GM19455 (cell line): Measurements from ENCODE around the gene EXOSC2.
"Not testable (repeated sequence)": the region's sequence is repeated elsewhere in the genome, so short reads cannot be mapped to it uniquely, and the experiment has no call there.

ENCODE experiments used
- ATAC-seq: cut with Tn5 transposase; IDR thresholded peaks from one replicate; pipeline ENCODE4 v1.9.1; 2021; ENCODE audit not compliant: unreplicated experiment

Gene EXOSC2

DNA sequence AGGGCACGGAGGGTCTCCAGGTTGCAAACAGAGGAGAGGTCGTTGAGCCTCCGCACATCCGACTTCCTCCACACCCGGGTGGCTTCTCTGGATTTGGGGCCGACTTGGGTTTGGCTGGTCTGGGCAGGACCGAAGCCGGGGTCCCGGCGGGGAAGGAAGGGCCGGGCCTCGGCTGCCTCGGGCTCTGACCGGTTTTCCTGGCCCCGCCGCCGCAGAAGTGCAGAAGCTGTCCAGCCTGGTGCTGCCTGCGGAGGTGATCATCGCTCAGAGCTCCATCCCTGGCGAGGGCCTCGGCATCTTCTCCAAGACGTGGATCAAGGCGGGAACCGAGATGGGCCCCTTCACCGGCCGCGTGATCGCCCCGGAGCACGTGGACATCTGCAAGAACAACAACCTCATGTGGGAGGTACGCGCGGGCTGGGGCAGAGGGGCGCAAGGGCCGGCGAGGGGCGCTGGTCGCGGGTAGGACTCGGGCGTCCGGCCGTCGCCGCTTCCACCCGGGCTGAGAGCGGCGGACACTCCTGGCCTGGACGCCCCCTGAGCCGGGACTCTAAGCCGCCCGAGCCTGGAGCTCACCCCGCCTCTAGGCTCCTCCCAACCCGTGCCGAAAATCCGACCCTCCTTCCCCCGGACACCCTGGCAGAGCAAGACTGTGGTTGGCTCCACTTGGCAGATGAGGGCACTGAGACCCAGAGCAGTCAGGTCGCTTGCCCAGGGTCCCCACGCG is 27.0 kb upstream of the EXOSC2 start:
- no peak for ATAC-seq

DNA sequence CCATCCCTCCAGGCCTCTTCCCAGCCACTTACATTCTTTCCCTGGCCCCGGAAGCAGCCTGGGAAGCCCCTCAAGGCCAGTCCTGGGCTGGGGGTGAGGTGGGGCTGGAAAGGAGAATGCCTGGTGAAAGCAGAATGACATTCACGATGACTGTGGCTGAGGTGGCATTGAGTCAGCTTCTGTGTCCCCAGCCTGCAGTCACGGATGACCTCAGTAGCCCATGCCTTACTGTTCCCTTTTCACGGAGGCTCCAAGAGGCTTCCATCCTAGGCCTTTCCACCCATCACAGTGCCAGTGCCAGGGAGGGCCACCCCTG is 26.5 kb upstream of the EXOSC2 start:
- ATAC-seq: no peak

DNA sequence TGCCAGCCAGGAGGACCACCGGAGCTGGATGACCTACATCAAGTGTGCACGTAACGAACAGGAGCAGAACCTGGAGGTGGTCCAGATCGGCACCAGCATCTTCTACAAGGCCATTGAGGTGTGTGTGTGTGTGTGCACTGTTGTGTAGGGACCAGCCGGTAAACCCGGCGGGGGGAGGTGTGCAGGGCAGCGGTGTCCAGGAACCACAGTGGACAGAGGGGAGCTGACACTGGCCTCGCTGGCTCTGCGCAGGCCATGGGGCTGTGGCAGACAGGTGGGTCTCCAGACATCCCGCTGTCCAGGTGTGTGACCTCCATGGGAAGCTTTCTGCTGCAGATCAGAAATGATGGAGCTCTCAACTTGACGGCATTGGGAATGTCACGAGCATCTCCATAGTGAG is 25.4 kb upstream of the EXOSC2 start:
- ATAC-seq: no peak

DNA sequence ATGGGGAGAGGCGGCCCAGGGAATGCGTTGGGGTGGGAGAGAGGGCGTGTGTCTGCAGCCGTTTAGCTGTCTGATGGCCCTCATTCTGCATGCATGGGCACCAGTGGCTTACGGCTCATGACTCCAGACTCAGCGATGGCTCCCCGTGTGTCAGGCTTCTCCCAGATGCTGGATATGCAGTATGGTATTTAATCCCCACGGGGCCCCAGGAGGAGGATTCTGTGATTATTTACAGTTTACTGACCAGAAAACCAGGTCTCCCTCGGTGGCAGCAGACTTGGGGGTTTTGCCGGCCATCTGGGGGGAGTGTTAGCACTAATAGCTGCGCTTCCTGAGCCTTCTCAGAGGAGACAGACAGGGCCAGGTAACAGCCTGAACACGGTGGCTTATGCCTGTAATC is 24.9 kb upstream of the EXOSC2 start:
- ATAC-seq: no peak

DNA sequence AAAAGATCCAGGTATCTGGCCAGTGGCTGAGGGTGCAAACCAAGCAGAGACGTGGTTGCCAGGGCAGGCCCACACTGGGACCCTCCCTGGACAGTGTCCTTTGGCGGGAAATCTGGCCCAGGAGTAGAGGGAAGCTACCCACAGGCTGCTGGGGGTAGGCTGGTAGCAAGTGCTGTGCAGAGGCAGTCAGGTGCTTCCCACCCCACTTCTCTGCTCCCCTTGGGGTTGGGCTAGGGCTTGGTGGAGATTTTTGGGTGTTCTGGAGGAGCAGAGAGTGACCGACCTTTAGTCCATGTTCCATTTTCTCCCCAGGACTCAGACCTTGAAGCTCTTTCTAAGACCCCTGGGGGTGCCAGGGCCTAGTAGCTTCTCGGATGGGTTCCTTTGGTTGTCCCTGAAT is 23.6 kb upstream of the EXOSC2 start:
- no peak for ATAC-seq

DNA sequence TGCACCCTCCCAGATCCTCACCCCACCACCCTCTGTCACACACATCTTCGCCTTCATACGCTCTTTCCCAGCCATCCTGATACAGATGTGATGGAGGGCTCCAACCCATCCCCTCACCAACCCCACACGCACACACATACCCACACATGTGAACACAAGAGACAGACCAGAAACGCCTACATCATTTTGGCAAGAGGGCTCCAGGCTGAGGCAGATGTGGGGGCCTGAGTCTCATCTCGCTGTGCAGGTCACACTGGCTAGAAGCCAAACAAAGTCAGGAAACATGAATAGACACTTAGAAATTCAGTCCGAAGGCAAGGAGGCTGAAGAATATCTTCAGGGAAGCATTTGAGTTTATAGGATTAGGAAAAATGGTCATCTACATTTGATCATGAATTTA is 22.9 kb upstream of the EXOSC2 start:
- no peak for ATAC-seq

DNA sequence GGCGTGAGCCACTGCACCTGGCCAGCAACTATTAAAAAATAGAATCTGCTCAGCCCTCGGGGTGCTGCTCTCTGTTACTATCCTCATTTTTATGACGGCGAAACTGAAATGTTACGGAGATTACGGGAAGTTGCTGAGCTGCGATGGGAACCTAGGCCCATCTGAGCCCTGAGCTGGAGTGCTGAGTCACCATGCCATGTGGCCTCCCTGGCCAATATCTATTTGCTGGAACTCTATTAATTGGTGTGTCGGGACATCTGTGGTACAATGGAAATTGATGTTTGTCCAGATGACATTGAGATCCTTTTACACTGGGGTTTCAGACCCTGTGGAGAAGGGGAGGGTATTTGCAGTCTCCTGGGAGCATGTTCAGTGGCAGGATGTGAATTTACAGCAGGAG is 21.1 kb upstream of the EXOSC2 start:
- no peak for ATAC-seq

DNA sequence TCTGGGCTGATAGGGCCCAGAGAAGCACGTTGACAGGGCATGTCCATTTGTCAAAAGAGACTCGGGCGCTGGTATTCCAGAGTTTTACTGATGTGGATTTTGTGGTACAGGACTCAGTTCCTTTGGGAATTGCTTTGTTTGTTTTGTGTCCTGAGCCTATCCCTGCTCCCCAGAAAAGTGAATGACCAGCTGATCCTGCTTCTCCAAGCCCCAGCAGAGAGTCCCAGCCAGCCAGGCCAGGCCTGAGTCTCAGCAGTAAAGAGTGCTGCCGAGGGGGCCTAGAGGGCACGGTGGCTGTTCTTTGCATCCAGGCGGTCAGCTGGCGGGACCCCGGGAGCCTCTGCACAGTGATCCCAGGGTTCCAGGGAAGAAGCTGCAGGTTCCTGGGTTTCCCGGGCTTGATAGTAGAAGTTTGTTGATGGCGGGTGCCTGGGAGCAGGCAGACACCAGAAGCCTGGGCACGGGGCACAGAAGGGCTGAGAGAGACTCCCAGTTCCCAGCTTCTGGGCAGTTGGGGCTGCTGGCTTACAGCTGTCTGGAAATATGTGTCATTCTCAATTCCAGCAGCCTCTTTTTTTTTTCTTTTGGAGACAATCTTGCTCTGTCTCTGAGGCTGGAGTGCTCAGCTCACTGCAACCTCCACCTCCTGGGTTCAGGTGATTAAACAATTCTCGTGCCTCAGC is 20.5 kb upstream of the EXOSC2 start:
- ATAC-seq: no peak

DNA sequence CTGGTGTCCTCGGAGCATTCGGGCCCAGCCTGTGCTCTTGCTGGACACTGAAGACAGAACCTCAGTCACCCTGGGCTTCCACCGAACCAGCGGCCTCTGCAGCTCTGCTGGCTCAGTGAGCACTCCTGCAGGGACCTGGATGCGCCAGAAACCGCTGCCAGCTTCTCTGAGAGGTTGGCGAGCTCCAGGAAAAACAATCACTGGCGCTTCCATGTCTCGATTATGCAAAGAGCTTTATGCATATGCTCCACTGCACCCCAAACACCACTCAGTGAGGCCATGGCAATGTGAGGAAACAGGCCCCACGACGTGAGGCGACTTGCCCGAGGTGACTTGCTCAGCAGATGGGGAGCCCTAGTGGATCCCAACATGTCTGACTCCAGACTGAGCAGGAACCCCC is 18.2 kb upstream of the EXOSC2 start:
- no peak for ATAC-seq

DNA sequence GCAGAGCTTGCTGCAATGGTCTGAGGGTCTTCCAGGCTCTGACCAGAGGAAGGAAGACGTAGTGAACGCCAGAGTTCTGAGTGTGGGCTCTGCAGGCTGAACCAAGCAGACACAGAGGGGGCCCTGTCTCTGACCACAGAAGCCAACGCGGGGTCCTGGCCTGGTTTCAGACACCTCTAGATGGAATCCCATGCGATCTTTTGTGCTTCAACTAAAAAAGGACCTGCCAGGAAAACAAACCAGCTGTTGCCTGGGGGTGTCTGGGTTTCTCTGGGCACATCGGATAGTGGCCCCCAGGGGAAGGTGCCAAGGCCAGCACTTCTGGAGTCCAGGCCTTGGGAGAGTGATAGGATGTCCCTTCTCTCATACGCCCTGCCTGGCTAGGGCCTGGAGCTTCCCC is 16.3 kb upstream of the EXOSC2 start:
- ATAC-seq: no peak

DNA sequence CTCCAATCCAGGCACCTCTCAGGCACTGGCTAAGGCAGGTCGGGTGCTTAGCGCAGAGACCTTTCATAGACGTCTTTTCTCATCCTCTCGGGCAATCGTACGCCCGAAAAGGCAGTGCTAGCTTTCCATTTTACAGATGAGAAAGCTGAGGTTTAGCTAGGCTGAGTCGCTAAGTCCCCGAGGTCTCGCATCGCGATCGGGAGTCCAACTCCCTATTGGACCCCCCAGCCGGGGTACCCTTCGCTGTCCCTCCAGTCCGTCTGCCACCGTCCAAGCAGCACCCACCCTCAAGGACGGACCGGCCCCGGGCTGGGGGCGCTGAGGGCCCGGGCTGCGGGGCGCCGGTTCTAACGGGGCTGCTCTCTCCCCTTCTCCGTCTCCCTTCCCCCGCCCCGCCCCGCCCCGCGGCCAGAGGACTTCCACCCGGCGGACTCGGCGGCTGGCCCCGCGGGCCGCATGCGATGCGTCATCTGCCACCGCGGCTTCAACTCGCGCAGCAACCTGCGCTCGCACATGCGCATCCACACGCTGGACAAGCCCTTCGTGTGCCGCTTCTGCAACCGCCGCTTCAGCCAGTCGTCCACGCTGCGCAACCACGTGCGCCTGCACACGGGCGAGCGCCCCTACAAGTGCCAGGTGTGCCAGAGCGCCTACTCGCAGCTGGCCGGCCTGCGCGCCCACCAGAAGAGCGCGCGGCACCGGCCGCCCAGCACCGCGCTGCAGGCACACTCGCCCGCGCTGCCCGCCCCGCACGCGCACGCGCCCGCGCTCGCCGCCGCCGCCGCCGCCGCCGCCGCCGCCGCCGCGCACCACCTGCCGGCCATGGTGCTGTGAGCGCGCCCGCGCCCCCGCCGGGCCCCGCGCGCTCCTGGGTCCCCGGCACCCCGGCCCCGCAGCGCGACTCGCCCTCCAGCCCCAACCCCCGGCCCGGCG is 12.5 kb upstream of the EXOSC2 start:
- no peak for ATAC-seq

DNA sequence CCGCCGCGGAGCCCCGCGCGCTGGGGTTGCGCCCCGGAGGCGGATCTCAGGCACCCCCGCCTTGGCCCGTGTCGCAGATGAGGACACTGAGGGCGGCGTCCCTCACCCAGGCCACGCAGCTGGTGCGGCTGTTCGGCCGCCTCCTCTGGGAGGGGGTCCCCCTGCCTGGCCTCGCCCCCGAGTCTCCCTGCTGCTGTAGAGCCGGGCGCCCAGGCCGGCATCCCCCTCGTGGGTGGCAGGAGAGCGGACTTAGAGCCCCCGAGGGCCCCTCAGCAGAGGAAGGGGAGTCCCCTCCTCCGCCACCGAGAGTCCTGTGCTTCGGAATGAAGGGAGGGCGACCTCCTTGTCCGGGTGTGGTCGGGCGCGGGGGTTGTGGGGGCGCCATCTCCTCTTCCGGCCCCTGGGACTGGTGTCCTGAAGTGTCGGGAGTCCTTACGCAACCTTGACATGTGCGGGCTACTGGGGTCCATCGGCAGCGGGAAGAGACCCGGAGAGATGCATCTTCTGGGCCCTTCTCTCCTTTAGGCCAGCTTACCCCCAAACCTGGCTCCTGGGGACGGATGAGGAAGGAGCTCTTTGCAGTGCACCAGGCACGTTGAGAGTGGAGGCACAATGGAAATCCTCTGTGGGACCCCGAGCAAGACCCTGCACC is 11.7 kb upstream of the EXOSC2 start:
- no peak for ATAC-seq

DNA sequence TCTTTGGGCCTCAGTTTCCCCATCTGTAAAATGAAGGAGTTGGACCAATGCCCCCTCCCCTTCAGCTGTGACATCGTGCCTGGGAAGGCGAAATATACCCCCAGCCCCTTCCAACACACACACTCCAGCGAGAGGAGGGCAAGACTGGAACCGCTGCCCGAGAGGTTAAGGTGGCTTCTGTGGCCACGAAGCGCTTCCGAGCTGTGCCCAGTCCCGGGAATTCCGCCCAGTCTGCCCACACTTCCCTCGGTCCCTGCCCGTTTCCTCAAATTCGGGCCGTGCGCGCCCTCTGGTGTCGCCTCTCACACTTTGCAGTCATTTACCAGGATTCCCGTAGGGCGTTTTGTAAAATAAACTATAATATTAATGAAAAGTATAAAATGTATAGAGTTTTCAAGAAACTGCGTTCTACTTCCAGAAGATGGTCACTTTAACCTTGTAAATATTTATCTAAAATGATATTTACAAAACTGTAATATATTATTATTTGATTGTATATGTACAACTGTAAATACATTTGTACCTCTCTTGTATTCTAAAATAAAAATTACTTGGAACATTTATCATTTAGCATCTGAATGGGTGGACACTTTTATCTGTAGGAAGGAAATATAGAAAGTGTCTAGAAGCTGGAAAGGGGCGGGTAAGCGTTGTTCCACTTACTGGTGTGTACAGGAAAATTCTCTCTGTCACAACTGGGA is 11.0 kb upstream of the EXOSC2 start:
- ATAC-seq: no peak

DNA sequence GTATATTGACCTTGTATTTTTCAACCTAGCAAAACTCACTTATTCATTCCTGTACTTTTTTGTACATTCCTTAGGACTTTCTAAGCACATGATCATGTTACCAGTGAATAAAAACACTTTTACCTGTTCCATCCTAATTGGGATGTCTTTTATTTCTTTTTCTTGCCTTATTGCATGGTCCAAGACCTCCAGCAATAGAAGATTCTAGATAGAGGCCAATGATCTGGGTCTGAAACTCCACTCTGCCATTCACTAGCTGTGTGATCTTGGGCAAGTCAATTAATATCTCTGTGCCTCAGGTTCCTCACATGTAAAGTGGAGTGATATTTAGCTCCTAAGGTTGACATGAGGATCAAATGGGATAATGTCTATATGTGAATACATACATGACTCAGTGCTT is 8.5 kb upstream of the EXOSC2 start:
- no peak for ATAC-seq

DNA sequence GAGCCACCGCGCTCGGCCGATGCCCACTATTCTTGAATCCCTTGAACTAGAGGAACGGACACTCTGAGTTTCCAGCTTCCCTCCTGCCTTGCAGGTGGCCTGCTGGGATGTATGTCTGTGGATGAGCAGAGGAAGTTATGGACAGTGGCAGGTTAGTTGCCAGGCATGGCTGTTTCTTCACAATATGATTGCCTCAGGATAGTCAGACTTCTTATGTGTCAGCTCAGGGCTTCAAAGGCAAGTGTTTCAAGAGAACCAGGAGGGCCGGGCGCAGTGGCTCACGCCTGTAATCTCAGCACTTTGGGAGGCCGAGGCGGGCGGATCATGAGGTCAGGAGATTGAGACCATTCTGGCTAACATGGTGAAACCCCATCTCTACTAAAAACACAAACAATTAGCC is 7.6 kb upstream of the EXOSC2 start:
- not testable (repeated sequence) for ATAC-seq

DNA sequence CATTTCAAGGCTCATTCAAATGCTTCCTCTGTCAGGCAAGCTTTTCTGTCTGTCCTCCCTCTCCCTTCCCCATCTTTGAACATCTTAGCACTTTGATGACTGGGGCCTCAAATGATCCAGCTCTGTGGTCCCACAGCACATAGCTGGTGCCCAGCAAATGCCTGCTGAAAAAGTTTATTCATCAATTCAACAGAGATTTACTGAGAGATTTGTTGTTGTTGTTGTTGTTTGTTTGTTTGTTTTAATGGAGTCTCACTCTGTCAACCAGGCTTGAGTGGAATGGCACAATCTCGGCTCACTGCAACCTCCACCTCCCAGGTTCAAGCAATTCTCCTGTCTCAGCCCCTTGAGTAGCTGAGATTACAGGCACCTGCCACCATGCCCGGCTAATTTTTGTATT is 6.0 kb upstream of the EXOSC2 start:
- ATAC-seq: no peak

DNA sequence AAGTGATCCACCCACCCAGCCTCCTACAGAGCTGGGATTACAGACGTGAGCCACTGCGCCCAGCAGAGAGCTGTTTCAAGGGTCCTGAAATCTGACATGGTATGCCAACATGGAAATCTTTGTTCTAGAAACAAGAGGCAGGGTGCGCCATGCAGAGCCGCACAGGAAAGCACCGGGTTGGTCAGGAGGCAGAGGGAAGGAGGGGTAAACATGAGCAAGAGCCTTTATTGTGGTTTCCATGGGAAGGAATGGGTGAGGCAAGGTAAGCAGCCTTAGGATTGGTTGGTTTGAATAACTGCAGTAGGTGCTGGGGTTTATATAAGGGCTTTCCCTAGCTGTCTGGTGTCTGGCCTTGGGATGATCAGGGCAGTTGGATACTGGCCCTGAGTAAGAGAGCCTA is 5.5 kb upstream of the EXOSC2 start:
- no peak for ATAC-seq

DNA sequence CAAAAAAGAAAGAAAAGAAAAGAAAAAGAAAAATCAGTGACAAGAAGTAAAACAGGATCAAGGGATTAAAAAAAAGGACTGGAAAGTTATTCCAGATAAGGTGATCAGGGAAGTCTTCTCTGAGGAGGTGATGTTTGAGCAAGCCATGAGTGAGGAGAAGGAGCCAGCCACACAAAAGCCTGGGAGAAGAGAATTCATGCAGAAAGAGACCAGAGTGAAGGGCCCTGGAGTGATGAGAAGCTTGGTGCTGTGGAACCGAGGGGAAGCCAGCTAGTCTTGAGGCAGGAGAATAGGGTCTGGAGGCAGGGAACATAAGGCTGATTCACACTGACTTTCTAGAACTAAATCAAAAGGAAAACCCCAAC is 4.0 kb upstream of the EXOSC2 start:
- no peak for ATAC-seq

DNA sequence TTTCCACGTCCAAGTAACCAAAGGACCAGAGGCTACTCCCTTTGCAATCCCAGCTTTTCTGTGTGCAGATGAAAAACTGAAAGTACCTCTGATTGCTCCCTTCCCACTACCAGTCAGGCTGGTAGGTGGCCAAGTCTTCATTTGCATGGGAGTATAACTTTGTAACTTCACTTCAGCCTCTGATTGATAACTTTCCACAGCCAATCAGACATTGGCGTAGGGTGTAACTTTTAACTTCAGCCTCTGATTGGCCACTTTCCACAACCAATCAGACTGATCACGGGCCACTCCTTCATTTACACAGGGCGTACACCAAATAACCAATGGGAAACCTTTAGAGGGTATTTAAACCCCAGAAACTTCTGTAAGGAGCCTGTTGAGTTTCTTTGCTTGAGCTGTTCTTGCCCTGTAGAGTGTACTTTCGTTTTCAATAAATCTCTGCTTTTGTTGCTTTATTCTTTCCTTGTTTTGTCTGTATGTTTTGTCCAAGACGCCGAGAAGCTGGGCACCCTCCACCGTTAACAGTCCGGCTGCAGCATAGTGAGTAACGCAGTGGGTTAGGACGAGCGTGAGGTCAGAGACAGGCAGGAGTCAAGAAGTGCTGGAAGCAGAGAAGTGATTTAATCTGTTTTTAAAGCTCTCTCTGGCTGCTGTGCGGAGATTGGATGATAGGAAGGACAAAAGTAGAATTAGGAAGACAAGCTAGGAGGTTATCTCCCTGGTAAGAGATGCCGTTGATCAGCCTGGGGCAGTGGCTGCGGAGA is 3.5 kb upstream of the EXOSC2 start:
- no peak for ATAC-seq

DNA sequence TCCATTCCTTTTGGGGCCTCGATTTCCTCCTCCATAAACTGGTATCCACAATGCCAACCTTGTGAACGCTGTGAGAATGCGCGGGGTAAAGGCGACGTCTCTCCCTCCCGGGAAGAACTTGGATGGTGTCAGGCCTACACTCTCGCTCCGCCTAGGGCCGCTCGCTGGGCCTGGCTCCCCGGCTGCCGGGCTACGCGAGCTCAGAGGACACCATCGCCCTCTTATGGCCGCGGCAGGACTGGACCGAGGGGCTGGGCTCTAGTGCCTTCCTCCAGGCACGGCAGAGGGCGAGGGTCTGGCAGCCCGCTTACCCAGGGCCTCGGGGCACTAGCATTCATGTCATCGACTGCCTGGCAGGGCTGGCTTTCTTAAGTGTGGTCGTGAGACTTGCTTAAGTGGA is 1.3 kb upstream of the EXOSC2 start:
- ATAC-seq: no peak
